UCSD-AML1 (cell line): ENCODE results near the gene CDH7.

Source experiments
- DNase-seq: peaks from one replicate; lab custom pipeline; 2025; ENCODE audit not compliant: unreplicated experiment; lab: John Stamatoyannopoulos, UW

The CDH7 gene

GRCh38 chr18:65762556-65762955 is 11.7 kb downstream of the CDH7 start:
- DNase-seq, result no peak

- no peak for DNase-seq
Measured at GRCh38 chr18:65767406-65767805, 16.6 kb downstream of the CDH7 start.

- no peak for DNase-seq
Measured at GRCh38 chr18:65768120-65768778, 17.4 kb downstream of the CDH7 start.

GRCh38 chr18:65769652-65770051 is 18.8 kb downstream of the CDH7 start:
- DNase-seq, result no peak

GRCh38 chr18:65786474-65786873 is 35.7 kb downstream of the CDH7 start:
- no peak for DNase-seq

- no peak for DNase-seq
Measured at GRCh38 chr18:65788373-65788772, 37.6 kb downstream of the CDH7 start.

- no peak for DNase-seq
Measured at GRCh38 chr18:65790604-65791003, 39.8 kb downstream of the CDH7 start.

GRCh38 chr18:65791719-65792118 is 40.9 kb downstream of the CDH7 start:
- no peak for DNase-seq

GRCh38 chr18:65792456-65793074 is 41.8 kb downstream of the CDH7 start:
- no peak for DNase-seq

GRCh38 chr18:65808759-65809158 is 57.9 kb downstream of the CDH7 start:
- DNase-seq, result no peak

GRCh38 chr18:65811307-65811706 is 60.5 kb downstream of the CDH7 start:
- DNase-seq, result no peak

GRCh38 chr18:65815506-65815905 is 64.7 kb downstream of the CDH7 start:
- no peak for DNase-seq

- DNase-seq, result no peak
Measured at GRCh38 chr18:65817178-65817577, 66.4 kb downstream of the CDH7 start.

- DNase-seq, result no peak
Measured at GRCh38 chr18:65821911-65822310, 71.1 kb downstream of the CDH7 start.

GRCh38 chr18:65822826-65823225 is 72.0 kb downstream of the CDH7 start:
- DNase-seq, result no peak

- DNase-seq, result no peak
Measured at GRCh38 chr18:65827444-65827843, 76.6 kb downstream of the CDH7 start.

- no peak for DNase-seq
Measured at GRCh38 chr18:65835881-65836280, 85.1 kb downstream of the CDH7 start.

GRCh38 chr18:65846107-65846506 is 95.3 kb downstream of the CDH7 start:
- DNase-seq, result no peak

GRCh38 chr18:65852273-65852672 is 101.5 kb downstream of the CDH7 start:
- DNase-seq, result no peak

GRCh38 chr18:65859075-65859474 is 108.3 kb downstream of the CDH7 start:
- no peak for DNase-seq

- no peak for DNase-seq
Measured at GRCh38 chr18:65869527-65869926, 118.7 kb downstream of the CDH7 start.

GRCh38 chr18:65876310-65876709 is 125.5 kb downstream of the CDH7 start:
- DNase-seq, result no peak

GRCh38 chr18:65897292-65897691 is 146.5 kb downstream of the CDH7 start:
- DNase-seq, result no peak
